H7 (cell line): ENCODE results near the gene PURB. TPM values are rescaled to one million over a fixed set of nuclear protein-coding genes. Genes with fewer than 3 reads are reported as not detected.

Experiments used
- DNase-seq: peaks from one replicate; pipeline ENCODE4 v3.0.0; 2012
- H3K27me3 ChIP-seq: 2 replicates; pipeline ENCODE4 v1.6.0; 2011; ENCODE audit warnings: mild to moderate bottlenecking, low read length; ENCODE audit not compliant: control insufficient read depth, insufficient read depth
- H3K36me3 ChIP-seq: replicated peaks from 2 replicates; pipeline ENCODE4 v1.5.1; 2011; ENCODE audit warnings: low read length; ENCODE audit not compliant: control insufficient read depth, insufficient read depth
- H3K4me3 ChIP-seq: 2 replicates; pipeline ENCODE4 v1.5.1; 2011; ENCODE audit warnings: low read depth, mild to moderate bottlenecking, control low read depth, low read length, moderate library complexity; ENCODE audit not compliant: insufficient read depth
- total RNA-seq: library from RNA; depleted of rRNA; stranded (reverse); fragments of >200 nt; shearing (Covaris generic); gene quantifications from 2 replicates; pipeline ENCODE4 v1.2.3, GENCODE V29; 2014

Gene PURB
- total RNA-seq, 1 experiment from 2014 or later = 7.7 TPM

DNA sequence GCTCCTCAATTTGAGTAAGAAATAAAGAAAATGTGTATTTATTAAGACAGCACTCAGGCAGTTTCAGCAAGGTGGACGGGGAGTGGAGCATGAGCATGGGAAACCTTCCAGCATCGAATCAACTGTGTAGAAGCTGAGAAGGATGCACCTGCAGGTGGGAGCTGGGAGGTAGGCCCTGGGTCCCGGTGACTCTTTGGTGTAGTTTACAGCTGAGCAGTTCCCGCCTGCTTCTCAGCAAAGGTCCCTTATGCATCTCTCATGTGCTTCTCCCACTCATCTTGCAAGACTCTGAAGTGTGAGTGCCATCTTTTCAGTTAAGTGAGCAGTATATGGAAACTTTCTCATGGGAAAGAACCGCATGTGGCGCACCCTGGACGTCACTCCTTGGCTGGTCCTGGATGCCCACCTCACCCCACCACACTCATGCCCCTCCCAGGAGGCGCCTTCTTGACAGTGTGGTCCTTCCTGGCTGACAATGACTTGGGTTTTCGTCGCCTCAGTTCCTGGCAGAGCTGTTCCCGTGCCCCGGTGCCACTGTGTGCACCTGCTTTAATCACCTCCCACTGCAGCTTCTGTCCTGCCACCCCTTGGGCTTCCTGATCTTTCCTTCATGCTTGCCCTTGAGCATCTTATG is 19.8 kb upstream of the PURB start:
- H3K4me3 ChIP-seq = no peak overlapping the region
- H3K27me3 ChIP-seq = no peaks in the 10 kb centered on the region
- no peak for DNase-seq
- H3K36me3 ChIP-seq = no peaks in the 10 kb centered on the region

DNA sequence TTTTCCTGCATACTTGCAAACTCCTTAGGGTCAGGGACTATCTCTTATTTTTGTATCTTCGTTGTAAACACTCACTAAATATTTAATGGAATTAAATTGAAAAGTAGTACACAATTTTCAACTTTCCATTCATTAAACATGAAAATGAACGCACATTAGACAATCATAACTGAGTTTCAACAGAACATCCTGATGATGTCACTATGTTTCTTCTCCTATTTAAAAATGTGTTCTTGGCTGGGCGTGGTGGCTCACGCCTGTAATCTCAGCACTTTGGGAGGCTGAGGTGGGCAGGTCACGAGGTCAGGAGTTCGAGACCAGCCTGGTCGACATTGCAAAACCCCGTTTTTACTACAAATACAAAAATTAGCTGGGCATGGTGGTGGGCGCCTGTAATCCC is 14.1 kb upstream of the PURB start:
- Histone ChIP-seq H3K4me3 (no peak overlapping the region), H3K27me3 (no peaks in the 10 kb centered on the region), H3K36me3 (no peaks in the 10 kb centered on the region)
- no peak for DNase-seq

DNA sequence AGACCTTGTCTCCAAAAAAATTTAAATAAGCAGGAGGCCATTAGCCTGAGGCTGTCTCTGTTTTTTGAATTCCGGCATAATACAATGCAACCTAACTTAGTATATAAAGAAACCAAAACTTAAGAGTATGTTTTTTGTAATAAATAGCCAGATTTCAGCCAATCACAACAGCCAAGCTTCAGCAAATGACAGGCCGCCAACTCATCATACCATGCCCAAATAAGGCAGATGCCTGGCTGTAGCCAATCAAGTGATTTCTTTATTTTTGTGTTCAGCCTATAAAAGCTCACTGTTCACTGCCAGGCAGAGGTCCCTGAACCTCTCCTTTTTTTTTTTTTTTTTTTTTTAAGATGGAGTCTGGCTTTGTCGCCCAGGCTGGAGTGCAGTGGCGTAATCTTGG is 12.7 kb upstream of the PURB start:
- no peaks in the 10 kb centered on the region for H3K27me3 ChIP-seq
- DNase-seq = no peak
- H3K4me3 ChIP-seq = no peak overlapping the region
- no peaks in the 10 kb centered on the region for H3K36me3 ChIP-seq

DNA sequence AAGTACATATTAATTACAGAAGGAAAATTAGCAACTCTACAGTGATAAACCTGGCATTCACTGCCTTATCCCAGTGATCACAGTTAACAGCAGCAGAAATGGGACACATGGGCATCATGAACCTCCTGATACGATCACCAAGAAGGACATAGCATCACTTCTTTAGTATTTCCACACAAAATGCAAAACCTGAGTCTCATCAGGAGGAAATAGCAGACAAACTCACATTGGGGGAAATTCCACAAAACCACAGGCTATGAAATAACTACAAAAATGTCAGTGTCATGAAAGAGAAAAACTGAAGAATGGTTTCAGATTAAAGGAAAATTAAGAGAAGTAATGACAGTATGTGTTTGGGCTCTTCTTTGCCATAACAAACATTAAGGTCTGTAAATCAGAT is 12.0 kb upstream of the PURB start:
- Histone ChIP-seq H3K27me3 (no peaks in the 10 kb centered on the region), H3K36me3 (no peaks in the 10 kb centered on the region), H3K4me3 (no peak overlapping the region)
- DNase-seq = no peak

DNA sequence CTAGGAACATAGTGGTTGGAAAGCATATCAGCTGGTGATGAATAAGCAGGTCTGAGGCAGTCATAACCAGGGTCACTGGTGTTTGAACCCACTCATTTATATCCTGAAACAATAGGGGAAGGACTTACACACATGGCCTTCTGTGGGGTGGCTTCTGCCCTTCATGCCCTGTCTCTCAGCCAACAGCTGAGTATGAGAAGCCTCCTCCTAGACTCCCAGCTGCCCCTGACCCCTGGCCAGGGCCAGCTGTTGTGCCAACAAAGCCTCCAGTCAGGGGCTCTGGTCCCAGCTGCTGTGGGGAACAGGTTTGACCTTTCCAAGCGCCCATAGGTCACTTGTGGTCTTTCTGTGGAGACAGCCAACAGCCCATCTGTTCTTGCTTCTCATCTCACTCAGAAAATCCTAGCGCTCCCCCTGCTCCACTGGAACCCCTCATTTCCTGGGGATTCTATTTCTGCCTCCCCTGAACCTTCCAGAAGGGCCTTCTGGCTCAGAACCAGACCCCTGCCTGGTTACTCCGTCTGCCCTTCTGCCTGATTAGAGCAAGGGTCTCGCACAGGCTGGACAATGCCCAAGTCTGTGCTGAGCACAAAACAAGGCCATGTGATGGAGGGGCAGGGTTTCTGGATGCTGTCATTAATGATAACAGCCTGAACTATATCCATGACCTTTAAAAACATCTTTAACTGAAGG is 9.7 kb upstream of the PURB start:
- no peak overlapping the region for H3K4me3 ChIP-seq
- no peaks in the 10 kb centered on the region; the same call in 1 of the 2 replicates for H3K27me3 ChIP-seq
- no peaks in the 10 kb centered on the region for H3K36me3 ChIP-seq
- DNase-seq = no peak

DNA sequence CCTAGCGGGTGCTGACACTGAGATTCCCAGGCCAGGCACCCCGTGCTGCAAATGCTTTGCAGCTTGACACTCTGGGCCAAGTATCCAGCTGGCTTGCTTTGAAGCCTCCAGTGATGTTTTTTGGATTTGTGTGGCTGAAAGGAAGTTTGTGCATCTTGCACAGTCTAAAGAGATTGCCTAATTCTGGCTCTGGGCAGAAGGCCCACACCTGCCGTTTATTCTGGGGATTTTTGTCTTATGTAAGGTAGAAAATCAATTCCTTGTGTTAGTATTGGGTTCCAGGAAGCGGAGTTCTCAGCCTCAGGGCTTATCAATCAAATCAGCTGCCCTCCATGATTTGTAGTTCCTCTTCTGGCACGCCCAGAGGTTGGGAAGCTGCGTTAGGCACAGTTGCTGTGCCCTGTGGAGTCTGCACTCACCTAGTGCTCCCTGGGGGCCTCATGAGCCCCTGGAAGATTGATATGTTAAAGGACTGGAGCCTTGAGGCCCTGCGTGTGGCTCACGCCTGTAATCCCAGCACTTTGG is 8.4 kb upstream of the PURB start:
- Histone ChIP-seq H3K4me3 (no peak overlapping the region), H3K36me3 (no peaks in the 10 kb centered on the region), H3K27me3 (no peaks in the 10 kb centered on the region; the same call in 1 of the 2 replicates)
- no peak for DNase-seq

DNA sequence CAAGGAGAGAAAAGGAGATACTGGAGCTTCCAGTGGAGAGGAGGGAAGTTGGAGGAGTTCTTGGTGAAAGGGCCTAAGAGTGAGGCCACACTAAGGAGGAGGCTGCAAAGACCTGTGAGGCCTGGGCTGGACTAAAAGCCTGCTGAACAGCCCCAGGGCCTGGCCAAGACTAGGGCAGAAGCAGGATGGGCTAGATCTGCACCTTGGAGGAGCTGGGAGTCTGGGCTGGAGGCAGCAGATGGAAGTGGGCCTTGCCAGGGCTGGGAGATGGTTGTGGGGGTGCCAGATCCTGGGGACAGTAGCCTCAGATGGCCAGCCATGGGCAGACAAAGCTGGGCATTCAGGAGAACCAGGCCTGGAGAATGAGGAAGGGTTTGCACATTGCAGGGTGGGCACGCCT is 6.5 kb upstream of the PURB start:
- no peaks in the 10 kb centered on the region for H3K36me3 ChIP-seq
- H3K4me3 ChIP-seq = no peak overlapping the region
- H3K27me3 ChIP-seq = no peaks in the 10 kb centered on the region; the same call in 1 of the 2 replicates
- DNase-seq = no peak

DNA sequence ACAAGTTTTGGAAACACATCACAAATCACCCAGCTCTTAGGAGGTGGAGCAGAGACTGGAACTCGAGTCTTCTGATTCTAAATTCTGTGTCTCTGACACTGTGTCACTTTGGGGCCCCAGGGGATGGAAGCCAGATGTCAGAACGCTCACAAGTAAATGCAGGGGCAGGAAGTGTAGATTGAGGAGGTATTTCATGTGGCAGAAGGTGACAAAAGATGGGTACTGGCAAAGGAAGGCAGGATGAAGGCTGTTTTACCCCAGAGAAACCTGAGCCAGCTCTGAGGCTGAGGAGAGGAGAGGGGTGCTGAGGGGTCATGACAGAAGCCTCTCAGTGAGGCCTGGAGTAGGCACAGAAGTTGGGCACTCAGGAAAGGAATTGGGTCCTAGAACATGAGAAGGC is 6.0 kb upstream of the PURB start:
- no peak for DNase-seq
- H3K4me3 ChIP-seq = no peak overlapping the region
- H3K27me3 ChIP-seq = no peaks in the 10 kb centered on the region; the same call in 1 of the 2 replicates
- H3K36me3 ChIP-seq = no peaks in the 10 kb centered on the region

DNA sequence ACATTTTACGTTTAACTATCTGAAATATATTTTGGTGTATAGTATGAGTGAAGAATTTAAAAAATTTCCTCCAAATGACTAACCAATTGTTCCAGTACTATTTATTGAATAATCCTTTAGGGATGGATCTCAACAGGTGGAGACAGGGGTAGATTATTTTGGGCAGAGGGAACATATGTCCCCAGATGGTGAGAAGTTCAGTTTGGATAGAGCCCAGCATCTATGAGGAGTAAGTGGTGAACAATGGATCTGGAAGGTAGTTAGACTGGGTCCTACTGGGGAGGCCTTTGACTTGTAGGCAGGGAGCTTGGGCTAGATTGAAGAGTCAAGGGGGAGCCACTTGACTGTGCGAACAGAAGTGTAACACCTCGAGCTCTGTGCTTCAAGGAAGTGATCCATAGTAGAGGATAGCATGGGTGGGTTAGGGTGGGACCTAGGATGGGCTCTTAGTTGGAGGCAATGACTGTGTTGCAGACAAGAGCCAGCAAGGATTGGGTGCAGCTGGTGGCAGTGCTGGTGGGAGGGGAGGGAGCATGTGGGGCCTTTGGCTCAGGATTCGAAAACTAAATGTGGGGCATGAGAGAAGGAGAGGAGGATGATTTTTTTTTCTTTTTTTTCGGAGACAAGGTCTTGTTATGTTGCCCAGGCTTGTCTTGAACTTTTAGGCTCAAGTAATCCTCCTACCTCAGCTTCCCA is 3.9 kb upstream of the PURB start:
- DNase-seq = no peak
- no peak overlapping the region for H3K4me3 ChIP-seq
- H3K36me3 ChIP-seq = no peaks in the 10 kb centered on the region
- no peaks in the 10 kb centered on the region; the same call in 1 of the 2 replicates for H3K27me3 ChIP-seq

DNA sequence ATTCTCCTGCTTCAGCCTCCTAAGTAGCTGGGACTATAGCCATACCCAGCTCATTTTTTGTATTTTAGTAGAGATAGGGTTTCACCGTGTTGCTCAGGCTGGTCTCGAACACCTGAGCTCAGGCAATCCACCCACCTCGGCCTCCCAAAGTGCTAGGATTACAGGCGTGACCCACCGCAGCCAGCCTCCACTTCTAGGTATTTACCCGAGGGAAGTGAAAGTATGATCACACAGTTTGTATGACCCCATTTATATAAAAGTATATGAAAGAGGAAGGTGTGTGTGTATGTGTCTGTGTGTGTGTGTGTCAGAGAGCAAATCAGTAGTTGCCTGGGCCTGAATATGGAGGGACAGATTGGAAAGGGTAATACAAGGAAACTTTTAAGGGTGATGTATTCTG is 2.0 kb upstream of the PURB start:
- Histone ChIP-seq H3K27me3 (no peaks in the 10 kb centered on the region; the same call in 1 of the 2 replicates), H3K4me3 (no peak overlapping the region), H3K36me3 (no peaks in the 10 kb centered on the region; the same call in 1 of the 2 replicates)
- no peak for DNase-seq

DNA sequence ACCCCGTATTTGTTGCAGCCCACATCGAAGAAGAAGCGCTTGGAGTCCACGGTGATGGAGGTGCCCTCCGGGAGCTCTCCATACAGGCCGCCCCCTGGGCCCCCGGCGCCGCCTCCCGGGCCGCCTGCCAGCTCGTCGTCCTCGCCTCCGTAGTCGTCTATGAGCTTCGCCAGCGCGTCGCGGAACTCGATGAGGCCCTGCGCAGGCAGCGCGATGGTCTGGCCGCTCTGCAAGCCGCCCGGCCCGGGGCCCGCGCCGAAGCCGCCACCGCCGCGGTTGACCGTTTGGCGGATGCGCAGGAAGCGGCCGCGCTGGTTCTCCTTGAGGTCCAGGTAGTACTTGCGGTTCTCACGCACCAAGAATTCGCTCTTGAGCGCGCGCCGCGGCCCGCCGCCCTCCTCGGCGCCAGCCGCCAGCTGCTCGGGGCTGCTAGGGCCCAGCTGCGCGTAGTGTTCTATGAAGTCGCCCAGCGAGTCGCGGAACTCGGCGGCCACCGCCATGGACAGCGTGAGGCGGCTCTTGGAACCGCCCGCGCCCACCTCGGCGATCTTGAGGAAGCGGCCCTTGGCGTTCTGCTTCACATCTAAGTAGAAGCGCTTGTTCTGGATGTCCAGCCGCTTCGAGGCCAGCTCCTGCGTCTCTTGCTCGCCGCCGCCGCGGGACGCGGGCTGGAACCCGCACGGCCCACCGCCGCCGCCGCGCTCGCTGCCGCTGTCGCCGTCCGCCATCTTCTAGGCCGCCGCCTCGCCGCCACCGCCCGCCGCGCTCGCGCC is 523 bp downstream of the PURB start:
- peak; percentile 72 for DNase-seq
- H3K27me3 ChIP-seq = no peaks in the 10 kb centered on the region
- H3K36me3 ChIP-seq = no peaks in the 10 kb centered on the region; the same call in none of the 2 replicates
- peak overlapping the region; percentile 88 for H3K4me3 ChIP-seq

DNA sequence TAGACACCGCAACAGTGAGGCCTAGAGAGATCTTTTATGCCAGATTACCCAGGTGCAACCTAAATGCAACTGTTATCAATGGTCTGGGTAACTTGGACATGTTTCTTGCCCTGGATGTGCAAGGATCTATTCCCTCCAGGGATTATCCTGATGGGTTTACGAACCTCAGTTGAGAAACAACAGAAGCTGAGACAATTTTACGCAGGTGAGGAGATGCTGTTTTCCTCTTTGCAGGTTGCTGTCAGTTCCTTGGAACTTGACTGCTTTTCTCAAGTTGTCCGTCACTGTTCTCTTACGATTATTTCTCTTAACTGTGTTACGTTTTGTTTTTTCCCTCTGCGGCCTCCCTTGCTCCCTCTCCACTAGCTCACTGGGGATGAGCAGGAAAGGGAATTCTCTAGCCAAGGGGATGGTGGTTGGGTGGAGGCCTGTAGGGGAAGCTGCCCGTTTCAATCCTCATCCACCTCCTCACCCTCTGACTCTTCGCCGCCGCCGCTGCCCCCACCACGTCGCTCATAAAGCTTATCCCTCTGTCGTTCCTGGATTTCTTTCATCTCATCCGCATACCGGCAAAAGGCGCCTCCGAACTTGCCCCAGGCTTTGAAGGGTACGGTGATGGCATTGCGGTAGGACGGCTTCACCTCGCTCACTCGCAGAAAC is 1.2 kb downstream of the PURB start:
- Histone ChIP-seq H3K4me3 (peak overlapping the region; percentile 88), H3K36me3 (no peaks in the 10 kb centered on the region; the same call in none of the 2 replicates), H3K27me3 (no peaks in the 10 kb centered on the region)
- DNase-seq = peak; percentile 31

DNA sequence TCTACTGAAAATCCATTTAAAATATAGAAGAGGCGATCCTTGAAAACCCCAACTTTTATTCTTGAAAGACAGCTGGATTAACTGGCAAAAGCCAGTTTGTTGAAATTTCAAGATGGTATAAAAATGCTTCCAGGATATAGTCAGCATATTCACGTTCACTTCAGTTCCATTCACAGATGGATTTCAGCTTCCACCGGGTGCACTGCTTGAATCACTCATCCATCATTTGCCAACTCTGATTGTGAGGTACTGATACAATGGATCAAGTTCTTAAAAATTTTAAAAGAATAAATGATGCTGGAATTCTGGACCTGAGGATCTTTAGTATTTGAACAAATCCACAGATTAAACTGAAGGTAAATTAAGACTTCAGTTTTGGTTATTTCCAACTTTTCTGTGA is 2.4 kb downstream of the PURB start:
- Histone ChIP-seq H3K27me3 (no peaks in the 10 kb centered on the region), H3K36me3 (no peaks in the 10 kb centered on the region; the same call in none of the 2 replicates), H3K4me3 (no peak overlapping the region)
- no peak for DNase-seq

DNA sequence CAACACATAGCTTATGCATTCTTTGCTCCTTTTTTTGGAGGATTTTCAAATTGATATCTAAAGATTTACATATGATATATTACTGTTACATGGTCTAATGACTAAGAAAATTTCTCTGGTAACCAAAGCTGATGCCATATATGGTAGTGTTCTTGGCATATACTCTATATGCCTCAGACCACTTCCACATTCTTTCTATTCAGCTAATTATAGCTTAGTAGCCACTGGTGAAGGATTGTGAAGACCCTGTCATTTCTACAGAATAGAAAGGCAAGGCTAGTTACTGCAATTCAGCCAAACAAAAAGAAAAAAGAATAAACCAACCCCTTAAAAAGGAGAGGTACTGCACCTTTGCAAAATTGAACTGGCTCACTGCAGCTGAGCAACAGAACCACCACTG is 3.7 kb downstream of the PURB start:
- H3K36me3 ChIP-seq = no peaks in the 10 kb centered on the region; the same call in none of the 2 replicates
- DNase-seq = no peak
- no peak overlapping the region for H3K4me3 ChIP-seq
- no peaks in the 10 kb centered on the region for H3K27me3 ChIP-seq
